SW480 (cell line): ENCODE data around the gene SEMA3F.
"Not testable (repeated sequence)": the region's sequence is repeated elsewhere in the genome, so short reads cannot be mapped to it uniquely, and the experiment has no call there.

Source experiments
- DNase-seq: peaks from one replicate; pipeline ENCODE4 v3.0.0-alpha.2; 2016; ENCODE audit warnings: low spot score

SEMA3F gene

GRCh38 chr3:50212502-50212901 lies 57.4 kb downstream of the SEMA3F start:
- no peak for DNase-seq

DNA sequence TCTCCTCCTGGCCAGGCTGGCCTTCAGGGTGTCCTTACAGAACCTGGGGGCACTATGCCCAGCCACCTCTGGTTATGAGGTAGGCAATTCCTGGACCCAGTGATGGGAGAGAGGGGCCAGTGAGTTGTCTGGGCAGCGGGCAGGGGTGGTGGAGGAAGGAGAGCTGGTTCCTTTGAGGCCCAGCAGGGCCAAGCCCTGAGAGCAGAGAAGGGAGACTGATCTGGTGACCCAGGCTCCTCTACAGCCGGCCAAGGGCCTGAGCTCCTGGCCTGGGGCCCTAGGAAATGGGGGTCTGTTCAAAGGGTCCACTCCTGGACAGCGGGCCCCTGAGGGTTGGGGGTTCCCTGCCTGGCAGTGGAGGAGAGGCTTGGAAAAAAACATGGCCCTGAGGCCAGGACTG lies 57.8 kb downstream of the SEMA3F start:
- no peak for DNase-seq

GRCh38 chr3:50213373-50213772 lies 58.2 kb downstream of the SEMA3F start:
- DNase-seq, result no peak

DNA sequence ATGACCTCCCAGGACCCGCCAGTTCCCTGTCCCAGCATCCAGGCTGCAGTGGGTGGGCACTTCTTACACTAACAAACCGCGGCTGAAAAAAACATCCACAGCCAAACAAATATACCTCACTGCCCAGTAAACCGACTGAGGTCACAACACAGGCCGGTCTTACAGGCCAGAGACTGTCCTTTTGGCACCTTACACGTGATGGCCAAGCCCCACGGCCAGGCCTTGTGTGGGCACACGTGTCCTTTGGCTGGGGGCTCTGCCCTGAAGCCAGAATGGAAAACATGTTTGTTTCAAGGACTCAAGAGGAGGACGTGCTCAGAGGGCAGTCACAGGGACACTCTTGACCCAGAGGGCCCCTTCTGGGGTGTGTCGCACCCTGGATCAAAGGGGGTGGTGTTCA lies 59.7 kb downstream of the SEMA3F start:
- DNase-seq, result no peak

GRCh38 chr3:50215529-50215928 lies 60.4 kb downstream of the SEMA3F start:
- DNase-seq, result no peak

- no peak for DNase-seq
Measured at GRCh38 chr3:50217681-50218080, 62.6 kb downstream of the SEMA3F start.

- no peak for DNase-seq
Measured at GRCh38 chr3:50218448-50218847, 63.3 kb downstream of the SEMA3F start.

DNA sequence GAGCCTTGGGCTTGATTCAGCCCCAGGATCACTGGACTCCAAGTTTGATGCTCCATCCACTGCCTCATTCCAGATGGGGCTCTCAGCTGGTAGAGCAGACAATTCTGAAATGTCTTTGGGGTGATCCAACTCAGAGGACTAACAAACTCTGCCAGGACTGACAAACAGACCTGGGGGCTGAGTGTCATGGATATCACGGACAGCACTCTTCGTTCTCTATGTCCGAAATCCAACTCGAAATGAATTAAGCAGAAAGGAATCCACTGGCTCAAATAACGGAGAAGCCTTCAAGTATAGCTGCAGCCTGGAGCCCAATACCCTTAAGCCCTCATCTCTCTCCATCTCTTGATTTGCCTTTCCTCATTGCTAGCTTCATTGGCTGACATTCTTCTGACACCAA lies 64.2 kb downstream of the SEMA3F start:
- DNase-seq, result no peak

- no peak for DNase-seq
Measured at GRCh38 chr3:50220109-50220508, 65.0 kb downstream of the SEMA3F start.

DNA sequence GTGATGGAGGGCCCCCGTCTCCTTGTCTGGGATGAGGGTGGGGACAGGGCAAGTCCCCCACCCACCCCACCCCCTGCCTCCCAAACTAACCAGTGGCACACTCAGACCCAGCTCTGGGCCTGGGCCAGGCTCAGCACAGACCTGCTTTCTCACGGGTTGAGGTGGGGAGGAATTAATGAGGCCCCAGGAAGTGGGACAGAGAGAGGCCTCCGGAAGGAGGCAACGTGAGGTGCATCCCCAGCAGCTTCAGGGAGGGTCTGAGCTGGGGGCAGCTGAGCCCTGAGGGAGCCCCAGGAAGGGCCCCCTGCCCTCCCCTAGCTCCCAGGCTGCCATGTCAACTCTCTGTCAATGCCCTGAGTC lies 65.9 kb downstream of the SEMA3F start:
- no peak for DNase-seq

DNA sequence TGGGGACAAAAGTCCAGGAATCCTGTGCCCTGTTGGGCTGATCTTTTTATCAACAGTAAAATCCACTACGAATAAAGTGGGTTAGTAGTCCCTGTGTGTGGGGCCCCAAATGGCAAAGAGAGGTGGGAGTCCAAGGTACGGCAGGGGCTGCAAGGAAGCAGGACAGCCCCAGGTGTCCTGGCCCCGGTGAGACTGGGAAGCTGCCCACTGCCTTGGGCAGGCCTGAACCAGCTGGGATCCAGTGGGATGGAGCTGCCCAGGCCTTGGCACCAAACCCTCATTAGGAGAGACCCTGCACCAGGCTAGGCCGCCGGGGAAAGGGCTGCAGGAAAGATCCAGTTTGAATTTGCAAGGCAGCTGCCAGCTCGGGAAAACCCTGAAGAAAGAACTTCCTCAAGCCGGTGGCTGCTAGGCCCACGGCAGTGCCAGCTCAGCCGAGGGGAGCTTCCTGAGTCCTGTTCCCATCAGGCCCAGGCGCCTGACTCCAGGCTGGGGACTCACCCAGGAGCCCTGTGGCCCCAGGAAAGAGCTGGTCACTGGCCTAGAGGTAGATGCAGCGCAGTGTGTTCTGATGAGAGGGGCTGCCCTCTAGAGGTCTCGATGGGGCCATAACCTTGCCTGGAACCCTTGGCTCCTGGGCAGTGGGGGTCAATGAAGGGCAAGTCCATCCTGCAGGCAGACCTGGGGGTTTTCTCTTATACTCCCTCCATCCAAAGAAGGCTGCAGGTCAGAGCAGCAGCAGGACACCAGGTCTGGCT lies 66.5 kb downstream of the SEMA3F start:
- DNase-seq, result no peak

- DNase-seq, result no peak
Measured at GRCh38 chr3:50222169-50222528, 67.0 kb downstream of the SEMA3F start.

GRCh38 chr3:50224639-50225038 lies 69.5 kb downstream of the SEMA3F start:
- DNase-seq, result no peak

DNA sequence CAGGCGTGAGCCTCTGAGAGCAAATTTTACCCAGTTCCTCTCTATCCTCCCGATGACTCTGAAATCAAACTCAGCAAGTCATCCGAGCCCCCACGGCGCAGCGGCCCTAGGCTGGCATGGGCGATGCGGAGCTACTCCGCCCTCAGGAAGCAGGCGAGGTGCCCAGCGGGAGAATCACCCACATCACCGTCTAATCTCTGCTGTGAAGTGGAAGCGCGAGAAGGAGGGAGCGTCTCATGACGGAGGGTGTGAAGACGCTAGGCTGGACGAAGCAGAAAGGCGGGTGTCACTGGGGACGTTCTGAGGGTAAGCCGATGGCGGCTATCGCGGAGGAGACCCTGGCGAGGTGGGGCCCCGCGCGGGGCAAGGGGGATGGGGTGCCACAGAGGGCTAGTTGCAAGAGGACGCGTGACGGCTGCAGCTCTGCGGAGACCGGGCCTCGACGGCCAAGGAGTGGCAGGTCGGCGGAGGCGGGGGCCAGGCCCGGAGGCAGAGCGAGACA lies 71.8 kb downstream of the SEMA3F start:
- DNase-seq, result peak; percentile 51

GRCh38 chr3:50227390-50228183 lies 72.5 kb downstream of the SEMA3F start:
- peak; percentile 92 for DNase-seq

GRCh38 chr3:50228184-50228763 lies 73.2 kb downstream of the SEMA3F start:
- not testable (repeated sequence) for DNase-seq

- no peak for DNase-seq
Measured at GRCh38 chr3:50229490-50229889, 74.4 kb downstream of the SEMA3F start.

DNA sequence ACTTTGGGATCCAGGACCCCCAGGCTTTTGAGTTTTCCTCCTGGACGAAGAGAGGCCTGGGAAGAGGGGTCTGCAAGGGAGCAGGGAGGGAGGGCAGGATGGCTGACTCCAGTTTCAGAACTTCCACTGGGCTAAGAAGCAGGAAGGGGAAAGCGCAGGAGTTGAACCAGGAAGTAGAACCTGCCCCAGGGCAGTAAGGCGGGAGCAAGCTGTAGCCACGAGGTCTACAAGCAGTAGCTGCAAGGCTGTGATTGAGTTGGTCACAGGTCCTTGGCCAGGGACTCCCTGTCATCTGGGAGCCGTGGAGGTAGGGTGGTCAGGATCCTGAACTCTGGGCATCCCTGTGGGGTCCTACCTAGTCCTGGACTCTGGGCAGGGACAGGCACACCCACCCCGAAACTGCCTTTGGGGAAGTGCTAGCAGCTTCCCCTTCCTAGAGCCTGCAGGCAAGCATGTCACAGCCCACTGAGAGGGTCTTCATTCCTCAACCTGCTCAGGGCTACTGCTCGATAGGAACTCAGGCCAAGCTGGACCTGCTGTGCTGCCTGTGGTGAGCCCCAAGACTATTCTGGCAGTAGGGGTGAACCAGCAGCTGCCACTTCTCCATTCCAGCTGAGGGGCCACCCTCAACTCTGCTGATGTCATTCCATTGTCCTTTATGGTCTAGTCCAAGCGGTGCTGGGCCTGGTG lies 75.1 kb downstream of the SEMA3F start:
- no peak for DNase-seq

DNA sequence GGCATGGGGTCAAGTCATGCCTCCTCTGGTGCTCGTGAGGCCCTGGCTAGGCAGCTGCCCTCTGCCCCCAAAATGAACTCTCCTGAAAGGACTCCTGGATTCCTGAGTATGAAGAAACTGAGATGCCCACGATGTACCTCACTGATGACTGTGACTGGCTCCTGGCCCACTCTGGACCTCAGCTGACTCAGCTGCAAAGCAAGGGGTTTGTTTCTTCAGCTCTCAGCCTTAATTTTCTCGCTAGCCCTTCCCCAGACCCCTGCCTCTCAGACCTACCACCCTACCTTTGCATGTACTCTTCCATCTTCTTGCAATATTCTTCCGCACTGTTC lies 75.6 kb downstream of the SEMA3F start:
- DNase-seq, result no peak

DNA sequence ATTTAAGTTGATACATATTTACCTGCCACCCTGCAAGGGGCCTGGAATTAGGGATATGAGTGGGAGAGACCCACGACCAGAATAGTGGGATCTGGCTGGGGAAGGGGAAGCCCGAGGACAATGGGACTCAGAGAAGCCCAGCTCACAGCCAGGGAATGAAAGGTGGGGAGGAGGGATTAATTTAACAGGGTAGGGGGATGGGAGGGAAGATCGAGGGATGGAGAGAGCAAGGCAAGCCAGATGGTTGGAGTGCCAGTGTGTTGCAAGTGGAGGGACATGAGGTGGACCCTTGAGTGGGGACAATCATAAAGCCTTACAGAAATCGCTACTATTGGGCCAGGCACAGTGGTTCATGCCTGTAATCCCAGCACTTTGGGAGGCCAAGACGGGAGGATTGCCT lies 76.5 kb downstream of the SEMA3F start:
- no peak for DNase-seq

DNA sequence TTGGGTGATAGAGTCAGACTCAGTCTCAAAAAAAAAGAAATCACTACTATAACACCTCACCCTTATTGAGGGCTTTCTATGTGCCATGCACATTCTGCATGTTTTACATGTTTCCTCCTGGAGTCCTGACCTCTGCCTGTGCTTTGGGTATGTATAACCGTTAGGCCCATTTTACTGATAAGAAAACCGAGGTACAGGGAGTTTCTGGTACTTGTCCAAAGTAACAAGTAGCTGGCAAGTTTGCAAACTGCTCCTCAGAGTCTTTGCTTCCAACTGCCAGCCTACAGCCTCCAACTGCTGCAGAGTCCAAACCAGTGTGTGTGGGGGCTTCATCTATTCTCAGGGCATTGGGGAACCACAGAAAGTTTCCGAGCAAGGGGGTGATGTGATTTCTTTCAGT lies 77.2 kb downstream of the SEMA3F start:
- DNase-seq, result no peak

GRCh38 chr3:50233176-50233575 lies 78.1 kb downstream of the SEMA3F start:
- no peak for DNase-seq
